Mesodermal cell (in vitro differentiated cells): ENCODE results near the gene TAF13.

Source experiments
- H3K27ac ChIP-seq: 2 replicates; pipeline ENCODE4 v1.7.0; 2013; ENCODE audit warnings: mild to moderate bottlenecking, low read depth, low read length, moderate library complexity; ENCODE audit not compliant: severe bottlenecking
- H3K36me3 ChIP-seq: 2 replicates; pipeline ENCODE4 v1.7.1; 2013; ENCODE audit warnings: mild to moderate bottlenecking, low read length, moderate library complexity; ENCODE audit not compliant: control insufficient read depth, insufficient read depth
- H3K4me1 ChIP-seq: one replicate; pipeline ENCODE4 v1.7.1; 2013; ENCODE audit warnings: mild to moderate bottlenecking, low read length; ENCODE audit not compliant: insufficient read depth, control insufficient read depth, poor library complexity, severe bottlenecking
- H3K4me3 ChIP-seq: 2 replicates; pipeline ENCODE4 v1.7.0; 2013; ENCODE audit warnings: low read length, control low read depth, mild to moderate bottlenecking; ENCODE audit not compliant: insufficient read depth, poor library complexity, severe bottlenecking; ENCODE audit errors: extremely low read depth
- H3K9me3 ChIP-seq: 2 replicates; pipeline ENCODE4 v1.7.1; 2013; ENCODE audit warnings: mild to moderate bottlenecking, low read length, moderate library complexity; ENCODE audit not compliant: control insufficient read depth
- WGBS, 2 experiments: methylation state at CpG; one replicate each; pipeline ENCODE4 v1.1.5; 2013; ENCODE audit warnings: missing lambda C conversion rate in 2 of 2; ENCODE audit not compliant: insufficient coverage in 2 of 2; 5-methylcytosine and 5-hydroxymethylcytosine counted together

Gene TAF13

DNA sequence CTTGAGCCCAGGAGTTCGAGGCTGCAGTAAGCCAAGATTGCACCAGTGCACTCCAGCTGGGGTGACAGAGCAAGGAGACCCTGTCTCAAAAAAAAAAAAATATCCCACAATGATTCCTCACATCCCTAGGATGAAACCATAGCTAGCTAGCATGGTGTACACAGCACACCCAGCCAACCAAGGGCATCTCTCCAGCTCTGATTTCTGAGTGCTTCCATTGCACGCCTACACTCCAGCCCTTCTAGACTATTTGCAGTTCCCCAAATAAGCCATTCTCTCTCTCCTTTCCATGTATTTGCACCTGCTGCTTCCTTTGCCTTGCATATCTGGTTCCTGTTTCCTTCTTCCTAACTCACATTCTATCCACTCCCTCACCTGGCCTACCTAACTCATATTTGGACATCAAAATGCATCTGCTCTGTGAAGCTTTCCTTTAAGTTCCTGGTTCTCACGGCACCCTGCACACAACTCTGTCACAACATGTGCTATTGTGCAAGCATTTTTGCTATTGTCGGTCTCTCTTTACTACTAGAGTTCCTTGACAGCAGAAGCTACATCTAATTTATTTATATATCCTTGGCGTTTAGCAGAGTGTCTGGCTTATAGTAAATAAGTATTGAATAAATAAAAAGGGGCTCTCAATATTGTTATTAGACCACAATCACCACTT lies 35.7 kb upstream of the TAF13 start:
- 86 to 94% methylated on average over 3 of the region's 5 CpGs for WGBS, 2 experiments
- H3K36me3 ChIP-seq, result no peaks in the 10 kb centered on the region
- no peak overlapping the region for H3K27ac ChIP-seq
- no peaks in the 10 kb centered on the region for H3K4me1 ChIP-seq
- H3K4me3 ChIP-seq, result no peak overlapping the region
- H3K9me3 ChIP-seq, result no peaks in the 10 kb centered on the region

DNA sequence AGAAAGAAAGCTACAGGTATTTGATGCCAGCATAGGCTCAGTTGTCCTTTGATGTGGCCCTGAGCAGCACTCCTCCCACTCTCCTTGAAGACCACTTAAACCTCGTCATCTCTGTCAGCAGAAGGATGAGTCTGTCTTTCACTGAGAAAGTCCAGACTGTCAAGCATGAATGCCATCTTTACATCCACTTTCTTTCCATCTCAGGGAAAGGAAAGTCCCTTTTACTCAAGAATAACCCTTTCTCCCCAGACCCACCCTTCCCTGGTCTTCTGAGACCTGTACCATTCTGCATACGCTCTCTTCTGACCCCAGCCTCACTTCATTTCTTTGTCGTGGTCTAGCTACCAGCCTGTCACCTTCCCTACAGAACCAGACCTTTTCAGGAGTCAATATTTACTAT lies 34.1 kb upstream of the TAF13 start:
- 69 to 73% methylated on average over 3 of the region's 3 CpGs for WGBS, 2 experiments
- H3K36me3 ChIP-seq, result no peaks in the 10 kb centered on the region
- no peak overlapping the region for H3K4me3 ChIP-seq
- H3K9me3 ChIP-seq, result no peaks in the 10 kb centered on the region
- no peak overlapping the region for H3K27ac ChIP-seq
- H3K4me1 ChIP-seq, result no peaks in the 10 kb centered on the region

DNA sequence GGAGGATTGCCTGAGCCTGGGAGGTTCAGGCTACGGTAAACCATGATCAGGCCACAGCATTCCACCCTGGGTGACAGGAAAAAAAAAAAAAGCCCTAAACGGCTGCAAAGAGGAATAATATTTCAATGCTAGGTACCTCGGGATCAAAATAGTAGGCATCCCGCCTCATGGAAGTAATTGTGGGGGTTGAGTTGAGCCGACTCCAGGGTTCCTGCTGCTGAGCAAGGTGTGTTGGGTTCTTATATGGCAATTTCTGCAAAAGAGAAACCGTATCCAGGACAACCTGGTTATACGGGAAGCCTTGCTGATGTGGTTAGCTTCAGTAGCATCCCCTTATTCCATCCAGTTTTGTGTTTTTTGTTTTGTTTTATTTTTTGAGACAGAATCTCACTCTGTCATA lies 32.0 kb upstream of the TAF13 start:
- H3K4me1 ChIP-seq, result no peaks in the 10 kb centered on the region
- H3K4me3 ChIP-seq, result no peak overlapping the region
- 78 to 89% methylated on average over 5 to 6 of the region's 7 CpGs for WGBS, 2 experiments
- H3K36me3 ChIP-seq, result peaks cover 6% of the 10 kb centered on the region
- no peaks in the 10 kb centered on the region for H3K9me3 ChIP-seq
- no peak overlapping the region for H3K27ac ChIP-seq

DNA sequence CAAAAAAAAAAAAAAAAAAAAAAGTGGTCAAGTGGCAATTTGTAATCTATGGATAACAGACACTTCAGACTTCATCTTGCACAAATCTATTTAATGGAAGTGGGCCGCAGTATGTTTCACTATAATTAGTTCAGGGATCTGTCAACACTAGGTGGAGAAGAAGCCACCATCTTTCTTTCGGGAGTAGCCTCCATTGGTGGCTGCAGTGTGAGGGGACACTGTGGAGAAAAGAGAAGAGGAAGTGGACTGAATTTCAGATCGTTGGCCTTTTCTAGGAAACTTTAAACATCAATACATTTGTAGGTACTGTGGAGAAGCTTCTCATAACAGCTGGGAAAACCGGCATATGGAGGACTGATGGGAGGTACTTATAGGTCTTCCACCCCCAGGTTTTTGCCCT lies 30.1 kb upstream of the TAF13 start:
- H3K9me3 ChIP-seq, result no peaks in the 10 kb centered on the region
- H3K27ac ChIP-seq, result no peak overlapping the region
- H3K36me3 ChIP-seq, result peaks cover 19% of the 10 kb centered on the region
- no peak overlapping the region for H3K4me3 ChIP-seq
- WGBS, 2 experiments, result 74 to 100% methylated on average over 2 to 3 of the region's 4 CpGs
- H3K4me1 ChIP-seq, result no peaks in the 10 kb centered on the region

DNA sequence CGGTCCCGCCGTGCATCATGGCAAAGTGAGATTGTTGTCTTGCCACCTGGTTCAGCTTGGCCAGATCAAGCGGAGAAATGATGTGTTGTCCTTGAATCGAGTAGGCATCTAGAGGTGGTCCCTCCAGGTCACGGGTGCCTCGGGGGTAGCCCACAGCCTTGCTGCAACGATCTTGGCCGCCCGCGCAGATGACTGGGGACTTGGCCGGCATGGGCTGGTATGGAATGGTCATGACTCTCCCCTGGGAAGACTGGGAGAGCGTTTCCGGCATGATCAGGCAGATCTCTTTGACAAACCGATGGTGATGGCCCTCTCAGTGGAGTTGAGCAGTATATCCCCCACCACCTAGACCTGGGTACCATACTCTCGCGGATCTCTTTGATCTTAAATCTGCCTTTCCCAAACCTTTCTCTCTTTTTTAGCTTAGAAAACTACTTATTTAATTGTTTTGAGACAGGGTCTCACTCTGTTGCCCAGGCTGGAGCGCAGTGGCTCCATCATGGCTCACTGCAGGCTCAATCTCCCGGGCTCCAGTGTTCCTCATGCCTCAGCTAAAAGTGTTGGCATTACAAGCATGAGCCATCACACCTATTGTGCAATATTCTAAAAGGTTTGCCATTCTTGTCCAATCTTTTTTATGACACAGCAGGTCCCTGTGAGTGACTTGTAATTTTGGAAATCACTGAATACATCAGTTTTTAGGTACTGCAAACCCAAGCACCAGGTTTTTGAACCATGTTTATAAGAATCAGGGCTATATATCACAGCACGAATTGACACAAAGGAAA lies 28.8 kb upstream of the TAF13 start:
- WGBS, 2 experiments, result 91 to 96% methylated on average over 19 to 20 of the region's 20 CpGs
- H3K27ac ChIP-seq, result no peak overlapping the region
- H3K4me1 ChIP-seq, result no peaks in the 10 kb centered on the region
- H3K36me3 ChIP-seq, result peaks cover 19% of the 10 kb centered on the region
- H3K9me3 ChIP-seq, result no peaks in the 10 kb centered on the region
- no peak overlapping the region for H3K4me3 ChIP-seq

DNA sequence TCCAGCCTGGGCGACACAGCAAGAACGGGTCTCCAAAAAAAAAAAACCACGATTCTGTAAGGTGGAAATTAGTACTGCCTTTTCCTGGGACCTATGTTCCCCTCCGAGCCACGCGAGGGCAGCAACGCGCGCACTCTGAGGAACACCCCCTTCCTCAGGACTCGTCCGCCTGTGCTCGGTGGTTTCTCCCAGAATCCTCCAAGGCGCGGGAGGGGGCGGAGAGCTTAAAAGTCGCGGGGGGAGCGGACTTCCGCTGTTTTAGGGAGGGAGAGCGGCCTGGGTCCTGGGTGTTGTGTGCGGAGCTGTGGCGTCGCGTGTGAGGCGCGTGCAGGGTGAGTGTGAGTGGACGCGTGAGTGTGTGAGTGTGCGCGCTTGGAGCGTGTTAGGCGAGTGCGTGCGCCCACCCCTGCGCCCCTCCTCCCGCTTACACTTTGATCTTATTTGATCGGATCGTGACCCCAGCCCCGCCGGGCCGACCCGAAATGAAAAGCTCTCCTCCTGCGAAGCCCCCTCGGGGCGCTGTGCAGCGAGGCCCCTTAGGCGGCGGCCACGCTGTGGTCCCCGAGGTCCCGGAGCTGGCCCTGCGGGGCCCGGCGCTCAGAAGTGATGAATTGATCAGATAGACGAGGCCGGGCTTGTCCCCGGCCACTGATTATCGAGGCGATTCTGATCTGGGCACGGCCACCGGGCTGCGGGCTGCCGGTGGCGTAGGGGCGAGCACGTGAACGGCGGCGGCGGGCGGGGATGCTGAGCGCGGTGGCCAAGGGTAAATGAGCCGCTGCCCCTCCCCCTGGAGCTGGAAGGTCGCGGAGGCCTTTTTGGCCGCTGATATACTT lies 24.4 kb upstream of the TAF13 start:
- peak overlapping the region; percentile 87 for H3K4me3 ChIP-seq
- WGBS, 2 experiments, result 1% methylated on average over 36 to 48 of the region's 77 CpGs

DNA sequence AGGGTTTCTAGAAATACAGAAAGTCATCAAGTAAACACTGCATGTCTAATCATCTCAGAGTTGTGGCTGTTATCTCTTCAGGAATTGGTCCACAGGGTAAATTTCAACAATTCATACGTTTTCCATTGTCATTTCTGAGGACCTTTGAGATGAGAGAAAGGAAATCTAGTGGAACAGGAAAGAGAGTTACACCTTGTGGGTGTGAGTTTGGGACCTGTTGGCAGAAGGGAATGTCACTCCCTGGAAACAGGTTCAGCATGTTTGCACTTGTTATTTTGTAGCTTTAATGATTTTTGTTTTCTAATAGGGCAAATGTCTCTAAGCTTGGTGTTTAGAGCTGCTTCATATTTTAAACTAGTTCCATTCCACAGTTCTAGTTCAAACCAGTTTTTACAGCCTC lies 20.3 kb upstream of the TAF13 start:
- Histone ChIP-seq H3K36me3 (peaks cover 26% of the 10 kb centered on the region), H3K9me3 (no peaks in the 10 kb centered on the region), H3K4me3 (no peak overlapping the region), H3K27ac (no peak overlapping the region), H3K4me1 (no peaks in the 10 kb centered on the region)
- 100% methylated on average over 1 of the region's 1 CpG for WGBS, 2 experiments

More for the DNA sequence above, 24.4 kb upstream of the TAF13 start:
- peaks cover 27% of the 10 kb centered on the region for H3K36me3 ChIP-seq
- no peaks in the 10 kb centered on the region for H3K4me1 ChIP-seq
- no peaks in the 10 kb centered on the region for H3K9me3 ChIP-seq
- H3K27ac ChIP-seq, result peak overlapping the region; percentile 88

DNA sequence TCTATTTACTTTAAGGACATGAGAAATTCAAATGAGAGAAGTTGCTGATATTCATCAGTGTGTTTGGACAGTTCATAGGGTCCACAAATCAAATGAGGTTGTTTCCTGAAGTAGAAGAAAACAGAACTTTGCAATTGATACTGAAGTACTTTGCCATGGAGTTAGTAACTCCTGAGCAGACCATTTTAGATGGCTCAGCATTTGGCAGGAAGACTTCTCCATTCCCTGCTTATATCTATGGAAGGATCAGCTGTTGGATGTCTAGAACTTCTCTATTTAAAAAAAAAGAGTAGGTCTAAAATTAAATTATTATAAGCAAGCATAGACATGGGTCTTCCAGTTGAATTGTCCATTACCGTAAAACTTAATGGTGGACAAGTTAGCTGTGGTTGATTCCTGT lies 19.8 kb upstream of the TAF13 start:
- Histone ChIP-seq H3K4me1 (no peaks in the 10 kb centered on the region), H3K27ac (no peak overlapping the region), H3K4me3 (no peak overlapping the region), H3K9me3 (no peaks in the 10 kb centered on the region), H3K36me3 (peaks cover 26% of the 10 kb centered on the region)
- 80 to 100% methylated on average over 1 of the region's 1 CpG for WGBS, 2 experiments

DNA sequence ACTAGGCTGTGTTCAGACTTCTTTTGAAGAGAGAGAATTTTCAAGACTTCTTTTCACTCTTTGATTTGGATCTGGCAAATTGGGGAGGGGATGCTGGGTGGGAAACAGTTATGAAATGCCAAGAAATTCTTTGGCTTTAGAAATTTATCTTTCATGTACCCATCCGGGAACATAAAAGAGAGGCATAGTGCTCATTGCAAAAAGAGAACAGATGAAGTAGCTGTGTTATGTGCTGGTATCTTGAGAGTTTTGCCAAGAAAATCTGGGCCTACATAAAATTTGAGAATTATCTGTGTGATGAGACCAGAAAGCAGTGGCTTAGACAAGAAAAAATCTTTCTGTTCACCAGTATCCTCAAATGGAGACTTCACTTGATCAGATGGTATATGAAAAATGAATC lies 19.1 kb upstream of the TAF13 start:
- Histone ChIP-seq H3K9me3 (no peaks in the 10 kb centered on the region), H3K36me3 (peaks cover 26% of the 10 kb centered on the region), H3K4me3 (no peak overlapping the region), H3K4me1 (no peaks in the 10 kb centered on the region), H3K27ac (no peak overlapping the region)
- WGBS, 2 experiments, result 100% methylated on average over 1 of the region's 1 CpG

DNA sequence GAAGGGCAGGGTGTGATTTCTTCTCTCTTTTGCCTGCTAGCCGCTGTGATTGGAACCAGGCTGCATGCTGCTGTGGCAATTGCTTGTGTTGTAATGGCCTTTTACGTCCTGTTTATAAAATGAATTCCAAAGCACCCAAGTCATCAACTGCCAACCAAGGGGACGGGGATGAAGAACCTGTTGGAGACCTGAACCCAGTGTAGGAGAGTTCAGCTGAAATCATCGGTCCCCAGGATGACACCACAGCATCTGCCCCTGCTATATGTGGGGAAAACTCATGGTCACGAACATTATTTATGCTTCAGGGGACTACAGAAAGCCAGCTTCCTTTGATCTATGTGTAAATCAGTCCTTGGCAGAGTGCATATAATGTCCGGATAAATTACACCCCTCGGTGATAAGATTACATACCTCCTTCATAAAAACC lies 18.6 kb upstream of the TAF13 start:
- H3K4me1 ChIP-seq, result no peaks in the 10 kb centered on the region
- peaks cover 26% of the 10 kb centered on the region for H3K36me3 ChIP-seq
- no peaks in the 10 kb centered on the region for H3K9me3 ChIP-seq
- H3K4me3 ChIP-seq, result no peak overlapping the region
- 84 to 89% methylated on average over 3 to 6 of the region's 7 CpGs for WGBS, 2 experiments
- H3K27ac ChIP-seq, result no peak overlapping the region
